ENCODE results near the gene SLC24A4.

SLC24A4 gene

DNA sequence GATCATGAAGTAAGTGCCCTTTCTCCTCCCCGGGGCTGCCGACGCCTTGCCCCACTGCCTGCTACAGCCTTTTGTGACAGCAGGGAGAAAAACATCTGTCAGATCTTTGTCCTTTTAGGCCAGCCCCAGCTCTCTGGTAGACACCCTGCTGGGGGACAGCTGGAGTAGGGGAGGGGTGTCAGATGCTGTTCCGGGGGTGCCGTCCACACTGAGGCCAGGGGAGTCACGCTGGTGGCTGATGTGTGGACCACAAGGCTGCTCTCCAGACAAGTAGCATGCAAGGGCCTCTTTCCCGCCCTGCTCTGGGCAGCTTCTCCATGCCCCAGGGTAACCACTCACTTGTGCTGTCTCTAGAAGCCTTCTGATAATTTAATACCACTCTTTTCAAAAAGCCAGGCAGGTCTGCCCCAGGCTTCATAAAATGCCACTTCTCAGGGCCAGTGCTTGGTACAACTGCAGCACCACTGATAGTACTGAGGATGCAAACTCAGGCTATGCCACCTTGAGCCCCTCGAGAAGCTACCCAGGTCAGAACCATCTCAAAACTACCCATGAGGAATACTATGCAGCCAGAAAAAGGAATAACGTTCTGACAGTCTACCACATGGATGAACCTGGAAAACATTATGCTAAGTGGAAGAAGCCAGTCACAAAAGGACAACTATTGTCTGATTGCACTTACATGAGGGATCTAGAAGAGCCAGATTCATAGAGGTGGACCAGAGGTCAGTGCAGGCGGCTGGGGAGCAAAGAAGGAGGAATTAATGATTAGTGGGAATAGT, 124.6 kb downstream of the SLC24A4 start:
- TF ChIP-seq, protein P1, sequence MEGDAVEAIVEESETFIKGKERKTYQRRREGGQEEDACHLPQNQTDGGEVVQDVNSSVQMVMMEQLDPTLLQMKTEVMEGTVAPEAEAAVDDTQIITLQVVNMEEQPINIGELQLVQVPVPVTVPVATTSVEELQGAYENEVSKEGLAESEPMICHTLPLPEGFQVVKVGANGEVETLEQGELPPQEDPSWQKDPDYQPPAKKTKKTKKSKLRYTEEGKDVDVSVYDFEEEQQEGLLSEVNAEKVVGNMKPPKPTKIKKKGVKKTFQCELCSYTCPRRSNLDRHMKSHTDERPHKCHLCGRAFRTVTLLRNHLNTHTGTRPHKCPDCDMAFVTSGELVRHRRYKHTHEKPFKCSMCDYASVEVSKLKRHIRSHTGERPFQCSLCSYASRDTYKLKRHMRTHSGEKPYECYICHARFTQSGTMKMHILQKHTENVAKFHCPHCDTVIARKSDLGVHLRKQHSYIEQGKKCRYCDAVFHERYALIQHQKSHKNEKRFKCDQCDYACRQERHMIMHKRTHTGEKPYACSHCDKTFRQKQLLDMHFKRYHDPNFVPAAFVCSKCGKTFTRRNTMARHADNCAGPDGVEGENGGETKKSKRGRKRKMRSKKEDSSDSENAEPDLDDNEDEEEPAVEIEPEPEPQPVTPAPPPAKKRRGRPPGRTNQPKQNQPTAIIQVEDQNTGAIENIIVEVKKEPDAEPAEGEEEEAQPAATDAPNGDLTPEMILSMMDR (IDR thresholded peaks at IDR 0.05; ENCODE audit: low read depth, low read length) = no peak
- Histone ChIP-seq H3K4me3 (ENCODE audit: low read depth, low read length) (no peak overlapping the region), H3K36me3 (no peaks in the 10 kb centered on the region), H3K9me3 (no peaks in the 10 kb centered on the region), H3K27me3 (no peaks in the 10 kb centered on the region), H3K4me1 (no peaks in the 10 kb centered on the region)
- no peak for DNase-seq

DNA sequence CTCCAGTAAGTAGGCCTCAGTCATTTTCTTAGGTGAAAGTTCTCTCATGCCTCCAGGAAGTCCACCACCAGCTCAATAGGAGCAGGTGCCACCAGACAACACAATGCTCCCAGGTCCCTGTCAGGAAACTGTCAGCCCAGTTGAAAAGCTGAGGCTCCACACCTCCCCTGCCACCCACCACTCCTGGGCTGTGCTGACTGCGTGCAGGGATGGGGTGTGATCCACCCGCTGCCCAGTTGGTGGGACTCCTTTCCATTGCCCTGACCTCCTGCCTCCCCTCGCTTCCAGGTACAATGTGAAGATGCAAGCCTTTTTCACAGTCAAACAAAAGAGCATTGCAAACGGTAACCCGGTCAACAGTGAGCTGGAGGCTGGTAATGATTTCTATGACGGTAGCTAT, 125.8 kb downstream of the SLC24A4 start:
- DNase-seq = no peak
- TF ChIP-seq, protein P1 (IDR thresholded peaks at IDR 0.05; ENCODE audit: low read depth, low read length) = no peak
- H3K4me3 ChIP-seq (ENCODE audit: low read depth, low read length) = no peak overlapping the region
- no peaks in the 10 kb centered on the region for H3K9me3 ChIP-seq
- no peaks in the 10 kb centered on the region for H3K4me1 ChIP-seq
- no peaks in the 10 kb centered on the region for H3K36me3 ChIP-seq
- H3K27me3 ChIP-seq = no peaks in the 10 kb centered on the region

DNA sequence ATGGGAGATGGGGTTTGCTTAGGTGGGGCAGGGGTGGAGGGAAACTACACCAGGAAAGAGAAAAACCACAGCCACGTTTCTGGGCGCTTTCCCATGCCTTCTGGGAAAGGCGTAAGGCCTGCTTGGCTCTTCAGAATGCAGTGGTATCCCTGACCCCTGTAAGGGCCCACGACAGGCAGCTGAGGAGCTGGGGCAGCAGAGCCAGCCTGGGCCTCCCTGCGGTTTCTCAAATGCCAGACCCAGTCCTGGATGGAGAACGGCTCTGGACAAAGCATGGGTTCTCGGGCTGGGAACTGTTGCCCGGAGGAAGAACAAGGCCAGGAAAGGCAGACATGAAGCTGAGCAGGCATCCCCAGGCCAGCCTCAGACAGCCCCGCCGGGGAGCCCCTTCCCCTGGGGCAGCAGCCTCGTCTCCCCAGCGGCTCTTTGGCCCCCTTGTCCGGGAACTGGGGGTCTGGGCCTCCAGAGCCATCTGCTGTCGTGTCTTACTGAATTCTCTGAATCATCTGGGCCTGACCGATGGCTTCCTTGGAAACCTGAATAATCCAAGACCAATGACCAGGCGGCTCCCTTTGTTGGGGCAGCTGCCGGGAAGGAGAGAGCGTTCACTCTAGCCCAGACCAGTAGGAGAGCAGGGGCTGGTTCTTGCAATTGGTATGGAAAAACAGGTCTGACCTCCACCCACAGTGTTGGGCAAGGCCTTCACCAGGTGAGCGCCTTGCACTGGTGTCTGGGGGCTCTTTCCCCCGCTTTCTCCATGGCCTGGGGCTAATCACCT, 126.6 kb downstream of the SLC24A4 start:
- Histone ChIP-seq H3K9me3 (no peaks in the 10 kb centered on the region), H3K4me1 (no peaks in the 10 kb centered on the region), H3K27me3 (no peaks in the 10 kb centered on the region), H3K36me3 (no peaks in the 10 kb centered on the region), H3K4me3 (ENCODE audit: low read depth, low read length) (no peak overlapping the region)
- no peak for DNase-seq
- TF ChIP-seq, protein P1 (IDR thresholded peaks at IDR 0.05; ENCODE audit: low read depth, low read length) = no peak

DNA sequence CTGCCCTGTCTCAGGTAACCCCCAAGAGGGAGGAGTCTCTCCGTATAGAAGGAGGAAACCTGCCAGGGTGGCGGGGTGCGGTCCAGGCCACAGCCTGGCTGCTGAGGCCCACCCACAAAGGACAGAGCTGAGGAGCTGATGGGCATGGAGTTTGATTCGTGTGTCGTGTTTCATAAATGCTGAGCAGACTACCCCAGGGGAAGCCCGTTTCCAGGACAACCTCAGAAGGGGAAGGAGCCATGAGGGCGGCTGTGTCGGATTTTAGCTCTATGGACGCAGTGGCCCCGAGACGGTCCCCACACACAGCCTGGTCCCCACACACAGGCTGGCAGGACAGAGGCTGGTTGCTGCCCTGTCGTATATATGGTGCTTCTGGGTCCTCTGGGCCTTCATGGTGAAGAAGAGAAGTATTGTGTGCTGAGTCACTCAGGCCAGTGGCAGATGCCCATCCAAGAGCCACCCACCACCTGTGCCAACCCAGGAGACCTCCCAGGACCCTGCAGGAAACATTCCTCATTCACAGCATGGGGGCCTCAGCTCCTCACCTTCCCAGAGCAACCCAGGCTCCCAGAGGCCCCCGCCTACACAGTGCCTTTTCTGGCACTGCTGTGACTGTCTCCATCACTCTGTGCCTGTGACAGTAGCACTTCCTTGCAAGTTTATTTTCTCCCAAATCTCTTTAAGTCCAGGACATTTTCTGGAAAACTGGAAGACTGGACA, 127.5 kb downstream of the SLC24A4 start:
- Histone ChIP-seq H3K4me3 (ENCODE audit: low read depth, low read length) (no peak overlapping the region), H3K27me3 (no peaks in the 10 kb centered on the region), H3K36me3 (no peaks in the 10 kb centered on the region), H3K9me3 (no peaks in the 10 kb centered on the region), H3K4me1 (no peaks in the 10 kb centered on the region)
- no peak for DNase-seq
- TF ChIP-seq, protein P1 (IDR thresholded peaks at IDR 0.05; ENCODE audit: low read depth, low read length) = no peak

DNA sequence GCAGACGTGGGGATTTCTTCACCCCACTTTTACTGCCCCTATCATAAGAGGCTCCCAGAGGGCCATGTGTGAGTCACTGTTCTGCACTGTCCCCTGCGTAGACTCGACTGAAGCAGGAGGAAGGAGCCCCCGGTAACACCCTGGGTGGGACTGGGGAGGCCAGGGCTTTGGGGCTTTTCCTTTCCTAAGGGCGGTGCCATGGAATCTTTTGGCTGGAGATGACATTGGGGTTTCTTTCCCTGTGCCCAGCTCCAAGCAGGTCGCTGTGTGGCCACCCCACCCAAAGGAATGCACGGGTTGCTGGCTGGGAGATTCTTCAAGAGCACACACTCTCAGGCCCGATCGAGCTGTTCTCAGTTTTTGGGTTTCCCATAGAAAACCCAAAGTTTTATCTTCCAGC, 128.3 kb downstream of the SLC24A4 start:
- H3K27me3 ChIP-seq = no peaks in the 10 kb centered on the region
- no peak overlapping the region for H3K4me3 ChIP-seq (ENCODE audit: low read depth, low read length)
- H3K4me1 ChIP-seq = no peaks in the 10 kb centered on the region
- H3K9me3 ChIP-seq = no peaks in the 10 kb centered on the region
- TF ChIP-seq, protein P1 (IDR thresholded peaks at IDR 0.05; ENCODE audit: low read depth, low read length) = no peak
- H3K36me3 ChIP-seq = no peaks in the 10 kb centered on the region
- DNase-seq = no peak

Data from BE2C (cell line).